AG04450 (cell line): ENCODE measurements around the gene DNAH3. TPM values are rescaled to one million over a fixed set of nuclear protein-coding genes. Genes with fewer than 3 reads are reported as not detected.
A peak's percentile ranks its signal among the peaks of the same experiment; 100 is the strongest.

Experiments used
- CTCF ChIA-PET: fragments of 300-600, 350-600 bp; formaldehyde crosslinking; extraction: SDS; loops from one replicate; lab custom pipeline; 2022; ENCODE audit warnings: antibody characterized with exemption, inconsistent platforms; lab: Charles Lee
- POLR2A ChIA-PET: fragments of 350-600 bp; formaldehyde crosslinking; extraction: SDS; loops from one replicate; lab custom pipeline; 2021; ENCODE audit warnings: antibody characterized with exemption, inconsistent platforms; lab: Yijun Ruan, JAX
- DNase-seq: peaks from one replicate; pipeline ENCODE4 v3.0.0-alpha.2; 2011; ENCODE audit warnings: low read depth, low spot score
- H3K27ac ChIP-seq: one replicate; pipeline ENCODE4 v1.5.1; 2012; ENCODE audit warnings: low read depth, low read length, control low read depth
- H3K27me3 ChIP-seq: one replicate; pipeline ENCODE4 v1.6.0; 2012; ENCODE audit warnings: low read length; ENCODE audit not compliant: control insufficient read depth, insufficient read depth
- H3K4me3 ChIP-seq: 2 replicates; pipeline ENCODE4 v1.5.1; 2011; ENCODE audit warnings: mild to moderate bottlenecking, low read depth, low read length, control low read depth
- H3K9me3 ChIP-seq: 2 replicates; pipeline ENCODE4 v1.5.1; 2012; ENCODE audit warnings: low read length; ENCODE audit not compliant: control insufficient read depth, insufficient read depth
- CTCF ChIP-seq: IDR thresholded peaks from 2 replicates; pipeline ENCODE4 v1.5.1; 2011; ENCODE audit warnings: low read depth, low read length, control low read depth, inconsistent platforms
- polyA plus RNA-seq: library from polyadenylated mRNA; depleted of rRNA; stranded (reverse); fragments of >200 nt; gene quantifications from 2 replicates; pipeline ENCODE4 v1.2.3, GENCODE V29; 2011

DNAH3 gene
- polyA plus RNA-seq, 1 experiment: not detected

GRCh38 chr16:21163576-21163975, 12.9 kb upstream of the DNAH3 start:
- POLR2A ChIA-PET: no interaction called here

GRCh38 chr16:21162661-21163151, 12.1 kb upstream of the DNAH3 start:
- no peaks in the 10 kb centered on the region; the same call in 1 of the 2 replicates for H3K9me3 ChIP-seq
- TF ChIP-seq CTCF: no peak
- no peaks in the 10 kb centered on the region for H3K27me3 ChIP-seq
- H3K4me3 ChIP-seq: no peak overlapping the region
- ChIA-PET POLR2A (no interaction called here), CTCF (interaction anchor here (1.7 kb wide), 1 partner anchor 138 kb away, joined by 9 read pairs; no protein-coding TSS in a partner anchor)
- DNase-seq: no peak
- H3K27ac ChIP-seq: no peak overlapping the region

More at GRCh38 chr16:21163576-21163975, 12.9 kb upstream of the DNAH3 start:
- no peak for DNase-seq
- no peaks in the 10 kb centered on the region for H3K27me3 ChIP-seq
- TF ChIP-seq CTCF: no peak
- H3K4me3 ChIP-seq: no peak overlapping the region
- no peaks in the 10 kb centered on the region; the same call in 1 of the 2 replicates for H3K9me3 ChIP-seq
- CTCF ChIA-PET: interaction anchor here (1.7 kb wide), 1 partner anchor 137 kb away, joined by 9 read pairs; no protein-coding TSS in a partner anchor
- H3K27ac ChIP-seq: no peak overlapping the region

- no peak overlapping the region for H3K27ac ChIP-seq
- no peak overlapping the region for H3K4me3 ChIP-seq
- no peaks in the 10 kb centered on the region for H3K27me3 ChIP-seq
- no peak for DNase-seq
- POLR2A ChIA-PET: no interaction called here
- CTCF ChIA-PET: interaction anchor here (1.2 to 6.3 kb wide), 2 partner anchors 8 to 141 kb away, joined by 3 to 88 read pairs; no protein-coding TSS in a partner anchor
- no peak for TF ChIP-seq CTCF
- H3K9me3 ChIP-seq: no peaks in the 10 kb centered on the region; the same call in 1 of the 2 replicates
Measured at GRCh38 chr16:21161211-21161610, 10.6 kb upstream of the DNAH3 start.

GRCh38 chr16:21160276-21160675, 9.6 kb upstream of the DNAH3 start:
- no peak for TF ChIP-seq CTCF
- Histone ChIP-seq H3K27me3 (no peaks in the 10 kb centered on the region), H3K4me3 (no peak overlapping the region), H3K27ac (no peak overlapping the region), H3K9me3 (no peaks in the 10 kb centered on the region; the same call in 1 of the 2 replicates)
- DNase-seq: no peak
- ChIA-PET POLR2A (no interaction called here), CTCF (interaction anchor here (1.0 to 6.3 kb wide), 3 partner anchors 9 to 141 kb away, joined by 3 to 88 read pairs (median 7); no protein-coding TSS in a partner anchor)

- no peak overlapping the region for H3K27ac ChIP-seq
Measured at GRCh38 chr16:21159281-21159951, 8.8 kb upstream of the DNAH3 start.

More at GRCh38 chr16:21159281-21159951, 8.8 kb upstream of the DNAH3 start:
- no peak for DNase-seq
- no peaks in the 10 kb centered on the region for H3K27me3 ChIP-seq
- H3K4me3 ChIP-seq: peak overlapping the region; percentile 77
- no peak for TF ChIP-seq CTCF
- CTCF ChIA-PET: interaction anchor here (0.6 to 6.3 kb wide), 5 partner anchors 29 to 309 kb away, joined by 3 to 88 read pairs (median 5); no protein-coding TSS in a partner anchor
- H3K9me3 ChIP-seq: no peaks in the 10 kb centered on the region; the same call in 1 of the 2 replicates
- POLR2A ChIA-PET: interaction anchor here (2.0 to 3.9 kb wide), 2 partner anchors 8 to 142 kb away, joined by 6 to 23 read pairs; no protein-coding TSS in a partner anchor
